GM13976 (cell line): ENCODE results near the gene RERGL.
"Not testable (repeated sequence)": the region's sequence is repeated elsewhere in the genome, so short reads cannot be mapped to it uniquely, and the experiment has no call there.

Source experiments
- DNase-seq: peaks from one replicate; pipeline ENCODE4 v3.0.0; 2012; ENCODE audit warnings: low spot score
- in situ Hi-C: fragments of 300-500 bp; cut with MboI; formaldehyde crosslinking; loops from one replicate; pipeline ENCODE4 v1.12.0; 2022; ENCODE audit warnings: low sequenced_read_pairs, mixed read lengths, inconsistent platforms; ENCODE audit not compliant: unreplicated experiment
- TF ChIP-seq, protein P1 (sequence below): IDR thresholded peaks from 2 replicates; pipeline ENCODE4 v1.5.1; 2012; ENCODE audit warnings: borderline replicate concordance, mild to moderate bottlenecking; ENCODE audit not compliant: insufficient read depth; ENCODE audit errors: extremely low read depth, missing control alignments, control extremely low read depth

The RERGL gene

DNA sequence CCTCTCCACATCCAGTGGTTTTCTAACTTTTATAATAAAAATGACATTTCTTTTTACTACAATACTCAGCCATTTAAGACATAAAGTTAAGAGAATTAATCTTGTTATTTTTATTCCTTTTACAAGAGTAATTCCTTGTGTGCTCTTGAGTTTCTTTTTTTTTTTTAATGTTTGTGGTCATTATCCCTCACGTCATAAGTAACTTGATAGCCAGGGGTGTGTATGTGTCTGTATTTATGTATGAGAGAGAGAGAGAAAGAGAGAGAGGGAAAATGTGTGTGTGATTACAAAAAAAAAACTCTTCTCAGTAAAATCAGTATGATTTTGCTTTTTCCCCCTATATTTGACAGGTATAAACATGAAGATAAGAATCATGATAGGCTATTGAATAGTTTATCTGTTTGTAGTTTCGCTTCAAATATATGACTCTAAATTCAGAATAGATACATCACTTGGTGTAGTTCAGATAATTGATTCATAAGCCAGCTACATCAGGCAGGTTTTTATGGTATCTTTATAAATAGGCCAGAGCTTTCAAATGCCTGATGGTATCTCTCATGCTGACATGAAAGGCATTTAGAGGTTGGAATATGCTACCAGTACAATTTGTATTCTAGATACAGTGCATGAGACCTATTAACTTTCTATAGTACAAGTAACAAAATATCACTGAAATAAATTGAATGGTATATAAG is 34.9 kb downstream of the RERGL start:
- TF ChIP-seq, protein P1, sequence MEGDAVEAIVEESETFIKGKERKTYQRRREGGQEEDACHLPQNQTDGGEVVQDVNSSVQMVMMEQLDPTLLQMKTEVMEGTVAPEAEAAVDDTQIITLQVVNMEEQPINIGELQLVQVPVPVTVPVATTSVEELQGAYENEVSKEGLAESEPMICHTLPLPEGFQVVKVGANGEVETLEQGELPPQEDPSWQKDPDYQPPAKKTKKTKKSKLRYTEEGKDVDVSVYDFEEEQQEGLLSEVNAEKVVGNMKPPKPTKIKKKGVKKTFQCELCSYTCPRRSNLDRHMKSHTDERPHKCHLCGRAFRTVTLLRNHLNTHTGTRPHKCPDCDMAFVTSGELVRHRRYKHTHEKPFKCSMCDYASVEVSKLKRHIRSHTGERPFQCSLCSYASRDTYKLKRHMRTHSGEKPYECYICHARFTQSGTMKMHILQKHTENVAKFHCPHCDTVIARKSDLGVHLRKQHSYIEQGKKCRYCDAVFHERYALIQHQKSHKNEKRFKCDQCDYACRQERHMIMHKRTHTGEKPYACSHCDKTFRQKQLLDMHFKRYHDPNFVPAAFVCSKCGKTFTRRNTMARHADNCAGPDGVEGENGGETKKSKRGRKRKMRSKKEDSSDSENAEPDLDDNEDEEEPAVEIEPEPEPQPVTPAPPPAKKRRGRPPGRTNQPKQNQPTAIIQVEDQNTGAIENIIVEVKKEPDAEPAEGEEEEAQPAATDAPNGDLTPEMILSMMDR, result no peak
- no peak for DNase-seq
- in situ Hi-C loops, result no loop called here

DNA sequence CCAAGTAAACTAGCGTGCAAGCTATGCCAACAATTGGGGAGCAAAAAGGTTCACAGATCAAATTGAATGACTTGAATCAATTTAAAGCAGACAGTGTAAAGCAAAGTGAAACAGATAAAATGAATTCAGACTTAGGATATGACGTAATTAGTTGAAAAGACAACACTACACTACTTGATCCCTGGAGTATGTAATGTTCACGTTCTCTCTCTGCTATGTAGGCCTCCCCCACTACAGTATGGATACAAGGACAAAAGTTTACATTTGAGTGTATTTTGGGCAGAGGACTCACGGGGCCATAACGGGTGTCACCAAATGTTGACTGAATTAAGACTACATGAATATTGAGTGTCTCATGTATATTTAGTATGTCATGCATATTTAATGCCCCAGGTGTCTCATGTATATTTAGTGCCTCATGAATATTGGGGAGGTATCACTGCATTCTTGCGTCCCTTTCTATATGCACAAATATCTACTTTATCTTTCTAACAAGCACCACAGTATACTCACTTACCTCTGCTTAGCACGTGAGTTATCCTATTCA is 44.5 kb downstream of the RERGL start:
- in situ Hi-C loops, result no loop called here
- TF ChIP-seq, protein P1, result no peak
- no peak for DNase-seq

- DNase-seq, in situ Hi-C loops: not testable (repeated sequence)
Measured at GRCh38 chr12:18040060-18040742, 49.8 kb downstream of the RERGL start.
